ENCODE measurements around the gene SLC22A15.

DNA sequence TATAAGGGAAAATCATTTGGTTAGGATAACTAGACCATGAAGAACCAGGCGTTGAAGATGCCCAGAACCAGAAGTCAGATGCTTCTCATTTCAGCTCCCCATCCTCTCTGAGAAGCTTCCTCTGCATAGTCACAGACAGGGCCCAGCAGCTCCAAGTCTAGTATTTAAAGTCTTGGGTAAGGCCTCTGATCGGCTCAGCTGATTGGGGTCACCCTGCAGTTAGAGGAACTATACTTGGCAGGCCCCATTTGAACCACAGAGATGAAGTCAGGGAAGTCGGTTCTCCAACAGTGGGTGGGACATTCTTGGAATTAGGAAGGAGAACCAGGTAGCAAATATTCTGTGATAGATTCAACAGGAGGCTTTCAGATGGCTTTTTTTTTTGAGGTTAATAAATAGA lies 48.3 kb downstream of the SLC22A15 start:
- TF ChIP-seq, protein P1, sequence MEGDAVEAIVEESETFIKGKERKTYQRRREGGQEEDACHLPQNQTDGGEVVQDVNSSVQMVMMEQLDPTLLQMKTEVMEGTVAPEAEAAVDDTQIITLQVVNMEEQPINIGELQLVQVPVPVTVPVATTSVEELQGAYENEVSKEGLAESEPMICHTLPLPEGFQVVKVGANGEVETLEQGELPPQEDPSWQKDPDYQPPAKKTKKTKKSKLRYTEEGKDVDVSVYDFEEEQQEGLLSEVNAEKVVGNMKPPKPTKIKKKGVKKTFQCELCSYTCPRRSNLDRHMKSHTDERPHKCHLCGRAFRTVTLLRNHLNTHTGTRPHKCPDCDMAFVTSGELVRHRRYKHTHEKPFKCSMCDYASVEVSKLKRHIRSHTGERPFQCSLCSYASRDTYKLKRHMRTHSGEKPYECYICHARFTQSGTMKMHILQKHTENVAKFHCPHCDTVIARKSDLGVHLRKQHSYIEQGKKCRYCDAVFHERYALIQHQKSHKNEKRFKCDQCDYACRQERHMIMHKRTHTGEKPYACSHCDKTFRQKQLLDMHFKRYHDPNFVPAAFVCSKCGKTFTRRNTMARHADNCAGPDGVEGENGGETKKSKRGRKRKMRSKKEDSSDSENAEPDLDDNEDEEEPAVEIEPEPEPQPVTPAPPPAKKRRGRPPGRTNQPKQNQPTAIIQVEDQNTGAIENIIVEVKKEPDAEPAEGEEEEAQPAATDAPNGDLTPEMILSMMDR (IDR thresholded peaks at IDR 0.05): no peak
- no peak for TF ChIP-seq POLR2A (IDR thresholded peaks at IDR 0.05)

Data from testis (tissue), 2 donors.